SW 1271 (cell line): ENCODE data around the gene MST1.
A peak's percentile ranks its signal among the peaks of the same experiment; 100 is the strongest.

Experiments used
- DNase-seq, 2 experiments: peaks; one replicate each; lab custom pipeline; 2025; lab: John Stamatoyannopoulos, UW

Gene MST1

DNA sequence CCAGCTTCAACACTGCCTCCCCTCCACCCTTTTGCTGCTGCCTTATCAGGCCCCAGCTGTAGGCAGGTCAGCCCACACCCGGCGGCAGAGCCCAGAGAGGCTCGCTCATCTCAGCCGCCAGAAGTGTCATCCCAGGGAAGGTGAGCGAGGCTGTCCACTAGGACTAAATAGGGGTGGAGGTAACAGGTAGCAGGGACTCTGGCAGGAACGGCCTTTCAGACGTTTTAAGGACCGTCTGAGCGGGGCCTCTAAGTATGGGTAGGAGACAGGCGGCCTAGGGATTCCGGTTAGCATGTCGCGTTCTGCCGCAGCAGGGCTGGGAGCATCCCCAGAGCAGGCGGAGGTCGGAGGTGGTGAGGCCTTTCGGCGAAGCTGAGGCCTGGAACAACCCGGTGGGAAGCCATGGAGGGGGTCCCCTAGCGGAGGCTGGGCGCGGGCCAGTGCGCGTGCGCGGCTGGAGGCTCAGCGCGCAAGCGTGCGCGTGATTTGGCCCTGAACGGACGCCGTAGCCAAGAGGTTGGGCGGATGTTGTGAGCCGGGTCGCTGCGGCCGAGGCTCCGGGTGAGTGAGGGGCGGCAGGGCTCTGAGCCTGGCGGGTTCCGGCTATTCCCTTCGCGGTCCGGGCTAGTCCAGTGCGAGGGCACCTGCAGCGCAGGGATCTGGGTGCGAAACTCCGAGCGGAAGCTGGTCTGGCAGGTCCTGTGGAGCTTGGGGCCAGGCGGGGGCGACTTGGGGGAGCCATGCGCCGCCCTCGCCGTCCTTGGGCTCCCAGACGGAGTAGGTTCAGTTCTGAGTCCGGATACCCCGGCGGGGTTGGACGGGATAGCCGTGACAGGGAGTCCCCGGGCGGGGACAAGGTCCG, at the start of gene MST1, which contains the start of gene RNF123:
MST1 (minus strand) TSS at position 429 of the 862 bp plus-strand sequence. CDS start 783 bp downstream, outside the sequence.
RNF123 (plus strand) TSS at position 512 of the 862 bp plus-strand sequence. CDS start 1,609 bp downstream, outside the sequence.
- DNase-seq = no peak

DNA sequence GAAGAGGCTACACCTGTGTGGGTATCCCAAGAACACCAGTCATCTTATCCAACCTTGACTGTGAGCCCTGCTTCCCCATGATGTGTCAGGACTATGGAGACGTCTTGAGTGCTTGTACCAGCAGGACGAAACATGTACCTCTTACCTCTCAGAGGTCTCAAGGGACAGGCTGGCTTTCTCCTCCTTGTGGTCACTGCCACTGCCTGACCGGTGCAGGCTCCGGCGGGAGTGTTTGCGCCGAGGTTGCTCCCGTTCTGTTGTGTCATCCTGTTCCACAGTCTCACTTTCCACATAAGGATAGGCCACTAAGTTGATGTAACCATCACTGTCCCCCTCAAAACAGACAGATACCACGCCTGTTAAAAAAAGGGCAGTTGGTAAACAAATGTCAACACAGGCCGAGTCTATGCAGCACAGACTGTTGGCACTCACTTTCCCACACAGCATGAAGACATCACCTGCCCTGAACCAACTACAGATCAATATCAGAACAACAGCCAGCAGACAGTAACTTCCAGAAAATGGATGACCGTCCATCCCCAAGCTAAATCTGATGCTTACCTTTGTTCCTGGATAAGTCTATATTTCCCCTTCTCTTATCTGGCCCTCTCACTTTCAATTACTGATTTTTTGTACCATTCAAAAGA, 48.9 kb upstream of the MST1 start:
- no peak for DNase-seq

DNA sequence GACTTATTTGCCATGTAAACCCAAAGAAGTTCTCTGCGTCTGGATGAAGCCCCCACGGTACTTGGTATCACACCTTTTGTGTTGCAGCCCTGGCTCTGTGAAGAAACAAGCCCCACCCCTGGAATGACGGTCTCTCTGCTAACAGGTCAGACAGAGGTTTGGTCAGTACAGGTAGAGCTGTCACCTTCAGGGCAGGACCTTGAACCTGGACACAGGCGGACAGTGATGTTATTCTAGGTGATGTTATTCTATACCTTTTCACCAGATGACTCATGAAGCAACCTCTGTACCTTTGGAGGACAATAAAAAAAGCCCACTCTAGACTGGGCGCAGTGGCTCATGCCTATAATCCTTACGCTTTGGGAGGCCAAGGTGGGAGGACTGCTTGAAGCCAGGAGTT, 45.5 kb upstream of the MST1 start:
- no peak for DNase-seq

DNA sequence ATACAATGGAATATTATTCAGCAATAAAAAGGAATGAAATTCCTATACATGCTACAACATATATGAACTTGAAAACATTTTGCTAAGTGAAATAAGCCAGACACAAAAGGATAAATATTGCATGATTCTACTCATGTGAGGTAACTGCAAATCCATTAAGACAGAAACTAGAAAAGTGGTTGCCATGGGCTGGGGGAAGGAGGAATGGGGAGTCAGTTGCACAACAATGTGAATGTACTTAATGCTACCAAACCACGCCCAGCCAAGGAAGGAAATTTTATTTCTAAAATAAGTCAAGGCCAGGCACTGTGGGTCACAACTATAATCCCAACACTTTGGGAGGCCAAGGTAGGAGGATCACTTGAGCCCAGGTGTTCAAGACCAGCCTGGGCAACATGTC, 44.3 kb upstream of the MST1 start:
- DNase-seq = no peak

DNA sequence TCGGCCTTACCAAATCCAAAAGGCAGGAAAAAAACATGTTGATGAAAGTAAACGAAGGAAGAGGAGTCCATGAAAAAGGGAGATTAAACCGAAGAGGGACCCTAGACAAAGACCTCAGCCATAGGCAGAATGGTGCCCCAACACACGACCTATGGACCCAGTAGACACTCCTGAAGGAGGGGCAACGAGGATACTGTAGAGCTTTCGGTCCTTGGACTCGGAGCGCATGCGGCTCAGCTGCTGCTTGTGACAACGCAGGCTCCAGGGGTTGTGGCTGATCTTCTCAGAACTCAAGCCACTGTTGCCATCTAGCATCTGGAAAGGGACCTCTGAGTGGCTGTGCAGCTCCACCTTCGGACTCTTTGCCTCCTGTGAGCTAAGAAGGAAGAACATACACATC, 43.3 kb upstream of the MST1 start:
- no peak for DNase-seq

DNA sequence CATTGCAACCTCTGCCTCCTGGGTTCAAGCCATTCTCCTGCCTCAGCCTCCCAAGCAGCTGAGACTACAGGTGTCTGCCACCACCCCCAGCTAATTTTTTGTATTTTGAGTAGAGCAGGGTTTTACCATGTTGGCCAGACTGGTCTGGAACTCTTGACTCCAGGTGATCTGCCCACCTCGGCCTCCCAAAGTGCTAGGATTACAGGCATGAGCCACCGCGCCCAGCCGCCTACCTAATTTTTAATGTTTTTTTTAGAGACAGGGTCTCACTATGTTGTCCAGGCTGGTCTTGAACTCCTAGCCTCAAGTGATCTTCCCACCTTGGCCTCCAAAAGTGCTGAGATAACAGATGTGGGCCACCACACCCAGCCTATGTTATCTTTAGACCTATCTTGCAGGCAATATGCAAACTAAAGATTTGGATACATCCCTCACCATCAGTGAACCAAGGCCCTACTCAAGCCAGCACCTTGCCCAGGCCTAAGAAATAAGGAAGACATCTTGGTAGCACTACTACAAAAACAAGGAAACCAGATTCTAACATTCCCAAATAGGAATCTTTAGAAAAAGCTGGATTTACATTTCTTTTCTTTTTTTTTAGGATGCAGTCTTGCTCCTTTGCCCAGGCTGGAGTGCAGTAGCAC, 40.8 kb upstream of the MST1 start:
- no peak for DNase-seq

DNA sequence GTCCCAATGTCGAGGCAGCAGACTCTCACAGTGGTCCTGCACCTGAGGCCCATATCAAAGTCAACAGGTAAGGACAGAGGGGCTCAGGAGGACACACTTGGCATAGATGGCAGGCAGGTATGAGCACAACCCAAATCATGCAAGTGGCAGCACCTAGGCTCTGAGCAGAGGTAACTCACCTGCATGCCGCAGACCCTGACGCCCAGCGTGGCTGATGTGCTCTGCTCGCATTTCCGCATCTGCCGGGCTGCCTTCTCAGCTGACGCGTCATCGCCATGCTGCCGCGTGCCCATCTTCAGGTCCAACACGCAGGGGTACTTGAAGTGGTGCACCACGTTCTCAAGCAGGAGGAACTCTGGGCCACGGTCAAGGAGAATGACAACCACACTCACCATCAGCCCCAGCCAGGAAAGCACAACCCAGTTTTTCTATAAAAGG, 38.7 kb upstream of the MST1 start:
- DNase-seq = no peak

DNA sequence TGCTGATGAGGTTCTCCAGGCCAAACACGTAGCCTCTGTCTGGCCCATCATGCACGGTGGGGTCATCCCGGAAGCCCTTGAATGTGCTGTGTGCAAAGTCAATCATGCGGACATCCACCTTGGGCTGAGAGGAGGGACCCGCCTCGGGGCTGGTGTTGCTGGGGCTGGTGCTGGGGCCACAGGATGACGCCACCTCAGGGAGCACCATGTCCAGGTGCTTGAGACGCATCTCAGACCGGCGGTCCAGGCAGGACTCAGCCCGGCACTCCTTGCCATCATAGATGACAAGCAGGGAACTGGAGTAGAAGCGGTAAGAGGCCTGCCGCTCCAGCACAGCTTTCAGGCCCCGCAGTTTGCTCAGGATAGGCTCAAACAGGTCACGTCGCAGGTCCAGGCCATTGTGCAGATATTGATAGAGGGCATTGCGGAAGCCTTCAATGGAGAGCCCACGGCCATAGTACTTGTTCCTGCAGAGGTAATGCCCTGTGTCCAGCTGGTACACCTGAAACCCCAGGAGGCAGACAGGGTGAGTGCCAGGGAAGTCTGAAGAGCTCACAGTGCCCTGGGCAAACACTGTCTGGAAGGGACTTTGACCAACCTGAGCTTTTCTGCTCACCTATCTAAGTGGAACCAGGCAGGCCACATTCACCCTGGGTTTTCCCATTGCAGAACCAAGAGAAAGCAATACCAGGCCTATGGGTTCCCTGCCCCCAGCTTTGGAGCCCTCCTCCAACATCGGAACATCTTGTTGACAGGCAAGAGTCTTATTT, 38.1 kb upstream of the MST1 start:
- no peak for DNase-seq

DNA sequence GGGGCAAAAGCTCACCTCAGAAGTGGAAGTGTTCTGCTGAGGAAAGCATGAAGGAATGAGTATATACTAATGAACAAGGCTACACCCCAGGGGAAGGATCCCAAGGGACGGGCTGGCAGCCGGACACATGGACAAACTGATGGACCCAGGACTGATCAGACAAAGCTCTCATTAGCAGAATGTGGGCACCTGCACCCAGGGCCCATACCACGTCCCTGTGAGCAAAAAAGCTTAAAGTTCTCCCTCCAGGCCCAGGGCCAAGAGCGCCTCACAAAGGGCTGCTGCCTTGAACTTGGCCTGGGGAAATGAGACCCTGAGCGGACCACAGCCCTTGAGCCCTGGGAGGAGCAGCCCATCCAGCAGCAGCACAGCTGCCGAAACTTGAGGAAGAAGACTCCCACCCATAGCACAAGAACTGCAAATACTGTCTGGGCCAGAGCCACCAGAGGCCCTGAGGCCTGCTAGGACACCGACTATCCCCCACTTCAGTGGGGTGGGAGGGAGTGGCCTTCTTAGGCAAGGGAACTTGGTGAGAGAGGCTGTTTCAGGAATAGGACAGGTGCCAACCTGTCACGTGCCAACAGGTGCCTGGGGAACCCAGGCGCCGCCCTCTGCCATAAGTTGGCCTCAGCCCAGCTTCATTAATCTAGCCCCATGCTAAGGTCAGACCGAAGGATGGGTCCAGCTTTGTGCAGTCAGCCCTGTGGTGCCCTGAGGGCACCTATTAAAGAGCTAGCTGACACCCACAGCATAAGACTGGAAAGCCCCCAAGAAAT, 36.8 kb upstream of the MST1 start:
- no peak for DNase-seq

DNA sequence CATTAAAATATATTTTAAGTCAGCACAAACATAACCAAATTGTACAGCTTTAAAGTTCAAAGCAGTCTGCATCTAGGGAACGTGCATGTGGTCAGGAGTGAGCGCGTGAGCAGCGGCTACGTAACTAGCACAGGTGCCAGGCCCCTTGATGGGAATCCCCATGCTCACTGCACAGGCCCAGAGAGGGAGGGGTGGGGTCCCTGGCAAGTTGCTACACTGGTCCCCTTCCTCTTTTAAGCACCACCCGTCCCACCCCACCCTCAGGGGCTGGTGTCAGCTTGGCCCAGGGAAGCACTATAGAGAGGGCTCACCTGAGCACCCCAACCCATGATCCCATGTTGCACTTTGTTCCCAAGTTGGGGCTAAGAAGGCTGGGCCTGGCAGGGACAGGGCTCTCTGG, 35.3 kb upstream of the MST1 start:
- no peak for DNase-seq

DNA sequence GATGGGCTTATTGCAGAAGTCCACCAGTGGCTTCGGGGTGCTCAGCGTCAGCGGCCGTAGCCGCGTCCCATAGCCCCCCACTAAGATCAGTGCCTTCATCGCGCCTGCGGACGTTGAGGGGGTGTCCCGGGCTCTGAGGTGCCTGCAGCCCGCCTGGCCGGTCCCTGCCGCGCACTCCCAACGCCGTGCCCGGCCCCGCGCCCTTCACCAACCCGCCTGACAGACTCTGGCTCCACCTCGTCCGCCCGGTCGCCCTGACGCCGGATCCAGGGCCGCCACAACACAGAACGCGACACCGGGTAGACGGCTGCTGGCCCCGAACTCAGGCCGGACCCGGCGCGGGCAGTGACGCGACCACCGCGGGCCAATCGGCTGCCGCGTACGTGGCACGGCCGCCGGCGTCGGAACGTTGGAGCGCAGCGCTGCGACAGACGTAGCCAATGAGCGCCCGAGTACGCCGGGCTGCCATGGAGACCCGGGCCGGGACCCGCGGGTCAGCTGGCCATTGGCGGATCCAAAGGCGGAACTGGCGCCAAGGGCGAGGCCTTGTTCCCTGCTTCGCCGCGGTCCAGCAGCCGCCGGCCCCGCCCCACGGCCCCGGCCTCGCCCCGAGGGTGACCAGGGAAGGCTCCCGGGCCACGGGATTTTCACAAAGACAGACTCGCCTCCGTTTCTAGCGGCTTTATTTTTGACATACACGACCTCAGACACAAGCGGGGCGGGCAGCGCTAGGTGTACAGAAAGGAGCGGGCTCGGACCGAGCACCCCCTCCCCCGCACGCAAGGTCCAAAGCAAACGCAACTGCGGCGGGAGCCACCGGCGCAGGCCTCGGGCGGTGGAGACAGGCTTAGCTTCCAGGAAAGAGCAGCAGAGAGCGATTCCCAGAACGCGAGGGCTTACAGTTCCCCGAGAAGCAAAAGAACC, 34.6 kb upstream of the MST1 start, which contains the start of gene GMPPB:
GMPPB (minus strand) TSS at position 324 of the 924 bp plus-strand sequence; CDS start at position 99, 225 bp downstream.
- peak; percentile 76 to 80 for DNase-seq

DNA sequence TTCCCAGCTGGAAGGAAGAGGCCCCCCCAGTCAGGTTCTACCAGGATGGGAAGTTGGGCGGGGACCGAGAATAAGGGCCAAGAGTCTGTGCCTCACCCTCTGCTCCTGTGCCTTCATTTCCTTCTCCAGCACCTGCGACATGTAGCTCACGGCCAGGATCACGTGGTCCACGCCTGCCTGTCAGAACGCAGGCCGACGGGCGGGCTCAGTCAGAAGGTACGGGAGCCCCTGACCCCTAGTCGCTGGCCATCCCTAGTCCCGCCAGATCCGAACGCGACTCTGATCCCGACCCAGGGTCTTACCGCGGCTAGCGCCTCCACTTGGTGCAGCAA, 34.0 kb upstream of the MST1 start:
- no peak for DNase-seq

DNA sequence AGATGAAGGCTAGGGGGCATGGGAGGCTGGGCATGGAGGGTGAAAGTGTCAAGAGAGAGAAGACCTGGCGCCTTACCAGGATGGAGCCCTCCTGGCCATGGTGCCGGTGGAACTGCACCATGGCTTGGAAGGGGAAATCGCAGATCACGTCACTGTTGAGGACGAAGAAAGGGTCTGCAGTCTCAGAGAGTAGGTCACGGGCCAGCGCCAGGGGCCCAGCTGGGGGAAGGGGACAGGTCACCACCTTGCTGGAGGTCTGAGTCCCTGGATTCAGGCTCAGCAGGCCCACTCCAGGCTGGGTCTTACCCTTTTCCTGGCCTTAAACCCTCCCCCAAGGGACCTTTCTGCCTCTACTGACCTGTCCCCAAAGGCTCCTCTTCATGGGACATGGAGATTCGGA, 33.6 kb upstream of the MST1 start:
- DNase-seq = no peak

DNA sequence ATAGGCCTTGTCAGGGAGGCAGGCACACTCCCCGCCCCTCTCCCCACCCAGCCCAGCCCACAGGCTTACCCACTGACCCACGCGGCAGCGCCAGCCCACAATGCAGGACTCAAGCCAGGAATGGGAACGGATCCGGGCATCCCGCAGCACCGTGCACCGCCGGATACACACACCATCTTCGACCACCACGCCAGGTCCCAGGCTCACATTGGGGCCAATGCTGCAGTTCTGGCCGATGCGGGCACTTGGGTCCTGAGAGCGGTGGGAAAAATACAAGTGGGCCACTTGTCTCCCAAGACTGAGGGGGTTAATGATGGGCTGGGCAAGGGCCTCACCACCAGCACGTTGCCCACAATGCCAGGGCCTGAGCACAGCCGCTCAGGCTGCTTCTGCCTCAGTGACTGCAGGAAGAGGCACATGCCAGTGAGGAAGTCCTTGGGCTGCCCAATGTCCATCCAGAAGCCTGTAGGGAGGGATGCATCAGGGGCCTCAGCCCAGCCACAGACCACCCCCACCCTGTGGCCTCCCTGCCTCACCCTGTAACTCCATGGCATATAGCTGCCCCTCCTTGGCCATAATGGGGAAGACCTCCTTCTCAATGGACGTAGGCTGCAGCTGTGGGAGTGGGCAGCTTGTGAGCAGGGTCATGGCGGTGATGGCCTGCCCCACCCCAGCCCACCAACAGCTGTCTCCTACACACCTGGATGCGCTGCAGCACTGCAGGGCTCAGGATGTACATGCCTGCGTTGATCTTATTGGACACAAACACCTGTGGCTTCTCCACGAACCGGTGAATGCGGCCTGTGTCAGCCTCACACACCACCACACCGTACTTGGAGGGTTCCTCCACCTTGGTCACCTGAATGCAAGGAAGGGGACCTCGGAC, 32.9 kb upstream of the MST1 start:
- no peak for DNase-seq

DNA sequence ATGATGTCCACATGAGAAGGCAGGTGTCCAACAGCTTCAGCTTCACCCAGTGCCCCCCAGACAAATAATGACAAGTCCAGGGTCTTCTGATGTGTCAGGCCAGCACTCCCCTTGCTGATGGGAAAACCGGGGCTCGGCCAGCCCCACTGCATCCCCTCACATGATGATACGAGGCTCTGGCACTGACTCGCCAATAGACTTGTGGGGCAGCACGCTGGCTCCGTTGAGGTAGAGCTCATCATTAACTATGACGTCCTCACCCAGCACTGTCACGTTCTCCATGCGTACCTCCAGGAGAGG, 32.3 kb upstream of the MST1 start:
- DNase-seq = no peak

DNA sequence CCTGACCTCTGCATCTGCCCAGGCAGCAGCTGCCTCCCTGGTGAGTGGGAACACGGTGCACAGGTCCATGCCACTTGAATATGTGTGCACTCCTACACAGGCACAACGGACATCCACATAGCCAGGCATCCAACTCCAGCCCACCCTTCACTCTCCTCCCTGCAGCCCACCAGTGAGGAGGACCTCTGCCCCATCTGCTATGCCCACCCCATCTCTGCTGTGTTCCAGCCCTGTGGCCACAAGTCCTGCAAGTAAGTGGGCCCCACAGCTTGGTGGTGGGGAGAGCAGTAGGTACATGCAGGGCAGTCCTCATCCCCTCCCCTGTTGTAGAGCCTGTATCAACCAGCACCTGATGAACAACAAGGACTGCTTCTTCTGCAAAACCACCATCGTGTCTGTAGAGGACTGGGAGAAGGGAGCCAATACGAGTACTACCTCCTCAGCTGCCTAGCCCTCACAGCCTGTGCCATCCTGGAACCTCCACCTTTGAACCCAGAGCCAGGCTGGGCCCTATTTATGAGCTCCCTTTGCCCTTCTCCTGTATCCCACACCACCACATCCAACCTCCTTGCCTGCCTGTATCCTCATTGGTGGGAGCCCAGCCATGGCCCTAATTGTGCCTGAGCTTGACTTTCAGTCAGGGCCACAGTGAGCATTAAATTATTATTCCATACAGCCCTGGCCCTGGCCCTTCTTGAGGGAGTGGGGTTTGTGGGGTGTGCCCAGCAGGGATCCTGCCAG, 31.8 kb upstream of the MST1 start:
- no peak for DNase-seq

DNA sequence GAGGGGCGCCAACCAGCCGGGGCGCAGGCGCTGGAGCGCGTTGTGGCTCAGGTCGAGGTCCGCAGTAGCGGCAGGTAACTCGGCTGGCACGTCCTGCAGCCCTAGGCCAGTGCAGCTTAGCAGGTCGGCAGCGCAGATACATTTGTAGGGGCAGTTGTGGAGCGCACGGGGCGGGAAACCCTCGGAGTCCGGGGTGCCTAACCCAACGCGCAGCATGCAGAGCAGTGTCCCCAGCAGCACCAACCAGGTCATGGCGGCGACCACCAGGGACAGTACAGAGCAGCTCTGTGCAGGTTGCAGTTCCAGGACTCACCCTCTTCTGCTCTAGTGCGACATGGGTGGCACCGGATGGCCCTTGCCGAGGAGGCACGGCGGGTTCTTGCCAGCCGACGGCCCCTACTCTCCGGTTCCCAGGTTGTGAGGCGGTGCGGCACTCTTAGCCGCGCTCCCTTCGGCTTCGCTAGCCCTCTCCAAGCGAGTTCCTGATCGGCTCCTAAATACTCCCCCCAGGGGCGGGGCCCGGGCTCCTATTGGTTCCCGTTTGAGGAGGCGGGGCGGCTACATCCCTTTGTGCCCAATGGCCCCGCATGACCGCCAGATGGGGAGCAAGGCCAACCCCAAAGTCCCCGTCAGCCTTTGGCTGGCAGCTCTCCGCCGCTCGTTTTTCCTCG, 30.1 kb upstream of the MST1 start, which contains the start of gene AMIGO3:
AMIGO3 (minus strand) TSS at position 471 of the 671 bp plus-strand sequence; CDS start at position 252, 219 bp downstream.
- peak; percentile 39 to 77 for DNase-seq

DNA sequence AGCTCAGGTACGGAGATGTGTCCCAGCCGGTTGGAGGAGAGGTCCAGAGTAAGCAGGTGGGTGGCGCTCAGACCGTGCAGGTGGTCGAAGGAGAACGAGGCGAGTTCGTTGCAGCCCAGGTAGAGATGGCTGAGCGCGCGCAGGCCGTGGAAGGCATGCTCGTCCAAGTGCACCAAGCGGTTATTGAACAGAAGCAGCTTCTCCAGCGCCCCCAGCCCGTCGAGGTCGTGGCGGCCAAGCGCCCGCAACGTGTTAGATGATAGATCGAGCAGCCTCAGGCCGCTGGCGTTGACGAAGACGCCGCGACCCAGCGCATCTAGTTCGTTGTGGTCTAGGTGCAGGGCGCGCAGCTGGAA, 29.6 kb upstream of the MST1 start:
- DNase-seq = no peak
